GM20000 (cell line): ENCODE measurements around the gene ZBED3.

ENCODE experiments used
- DNase-seq: peaks from one replicate; pipeline ENCODE4 v3.0.0; 2012; ENCODE audit warnings: low spot score
- CTCF ChIP-seq: IDR thresholded peaks from 2 replicates; pipeline ENCODE4 v1.5.1; 2012; ENCODE audit warnings: mild to moderate bottlenecking, control low read depth; ENCODE audit errors: extremely low read depth, missing control alignments

The ZBED3 gene

GRCh38 chr5:77086689-77087483 lies at the start of gene ZBED3:
Gene ZBED3, minus strand, starts transcription at chr5:77087285. Its CDS starts 9,407 bp downstream, at chr5:77077878.
- DNase-seq, result peak; percentile 79
- TF ChIP-seq CTCF, result no peak

GRCh38 chr5:77133061-77133758 lies 46.1 kb upstream of the ZBED3 start:
- no peak for TF ChIP-seq CTCF
- DNase-seq, result no peak

GRCh38 chr5:77131361-77131760 lies 44.3 kb upstream of the ZBED3 start:
- no peak for DNase-seq
- no peak for TF ChIP-seq CTCF

GRCh38 chr5:77129391-77129990 lies 42.4 kb upstream of the ZBED3 start:
- no peak for DNase-seq
- TF ChIP-seq CTCF, result no peak

- DNase-seq, result no peak
- no peak for TF ChIP-seq CTCF
Observed at GRCh38 chr5:77128411-77129061, 41.5 kb upstream of the ZBED3 start.

DNA sequence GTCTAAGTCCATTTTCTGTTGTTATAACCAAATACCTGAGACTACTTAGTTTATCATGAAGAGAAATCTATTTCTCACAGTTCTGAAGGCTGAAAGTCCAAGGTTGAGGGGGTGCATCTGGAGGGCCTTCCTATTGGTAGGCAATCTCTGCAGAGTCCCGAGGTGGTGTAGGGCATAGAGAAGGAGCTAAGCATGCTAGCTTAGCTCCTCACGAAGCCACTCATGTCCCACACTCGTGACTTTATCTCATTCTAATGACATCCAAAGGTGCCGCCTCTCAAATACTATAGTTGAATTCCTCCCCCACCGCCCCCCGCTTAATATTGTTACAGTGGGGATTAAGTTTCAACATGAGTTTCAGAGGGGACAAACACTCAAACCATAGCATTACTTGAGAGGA lies 36.0 kb upstream of the ZBED3 start:
- no peak for DNase-seq
- TF ChIP-seq CTCF, result no peak
